NCI-H2107 treated with DMSO at 0.1 percent for 48 hours (cell line): ENCODE data around the gene MGAT3.
A peak's percentile ranks its signal among the peaks of the same experiment; 100 is the strongest.
"Not testable (repeated sequence)": the region's sequence is repeated elsewhere in the genome, so short reads cannot be mapped to it uniquely, and the experiment has no call there.

Source experiments
- DNase-seq: peaks from one replicate; lab custom pipeline; 2025; ENCODE audit not compliant: unreplicated experiment; lab: John Stamatoyannopoulos, UW

Gene MGAT3

DNA sequence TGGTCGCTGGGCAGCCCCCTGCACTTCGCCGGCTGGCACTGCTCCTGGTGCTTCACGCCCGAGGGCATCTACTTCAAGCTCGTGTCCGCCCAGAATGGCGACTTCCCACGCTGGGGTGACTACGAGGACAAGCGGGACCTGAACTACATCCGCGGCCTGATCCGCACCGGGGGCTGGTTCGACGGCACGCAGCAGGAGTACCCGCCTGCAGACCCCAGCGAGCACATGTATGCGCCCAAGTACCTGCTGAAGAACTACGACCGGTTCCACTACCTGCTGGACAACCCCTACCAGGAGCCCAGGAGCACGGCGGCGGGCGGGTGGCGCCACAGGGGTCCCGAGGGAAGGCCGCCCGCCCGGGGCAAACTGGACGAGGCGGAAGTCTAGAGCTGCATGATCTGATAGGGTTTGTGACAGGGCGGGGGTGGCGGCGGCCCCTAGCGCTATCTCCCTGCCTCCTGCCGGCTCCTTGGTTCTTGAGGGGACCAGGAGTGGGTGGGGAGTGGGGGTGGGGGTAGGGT, 31.8 kb downstream of the MGAT3 start:
- DNase-seq, result no peak

DNA sequence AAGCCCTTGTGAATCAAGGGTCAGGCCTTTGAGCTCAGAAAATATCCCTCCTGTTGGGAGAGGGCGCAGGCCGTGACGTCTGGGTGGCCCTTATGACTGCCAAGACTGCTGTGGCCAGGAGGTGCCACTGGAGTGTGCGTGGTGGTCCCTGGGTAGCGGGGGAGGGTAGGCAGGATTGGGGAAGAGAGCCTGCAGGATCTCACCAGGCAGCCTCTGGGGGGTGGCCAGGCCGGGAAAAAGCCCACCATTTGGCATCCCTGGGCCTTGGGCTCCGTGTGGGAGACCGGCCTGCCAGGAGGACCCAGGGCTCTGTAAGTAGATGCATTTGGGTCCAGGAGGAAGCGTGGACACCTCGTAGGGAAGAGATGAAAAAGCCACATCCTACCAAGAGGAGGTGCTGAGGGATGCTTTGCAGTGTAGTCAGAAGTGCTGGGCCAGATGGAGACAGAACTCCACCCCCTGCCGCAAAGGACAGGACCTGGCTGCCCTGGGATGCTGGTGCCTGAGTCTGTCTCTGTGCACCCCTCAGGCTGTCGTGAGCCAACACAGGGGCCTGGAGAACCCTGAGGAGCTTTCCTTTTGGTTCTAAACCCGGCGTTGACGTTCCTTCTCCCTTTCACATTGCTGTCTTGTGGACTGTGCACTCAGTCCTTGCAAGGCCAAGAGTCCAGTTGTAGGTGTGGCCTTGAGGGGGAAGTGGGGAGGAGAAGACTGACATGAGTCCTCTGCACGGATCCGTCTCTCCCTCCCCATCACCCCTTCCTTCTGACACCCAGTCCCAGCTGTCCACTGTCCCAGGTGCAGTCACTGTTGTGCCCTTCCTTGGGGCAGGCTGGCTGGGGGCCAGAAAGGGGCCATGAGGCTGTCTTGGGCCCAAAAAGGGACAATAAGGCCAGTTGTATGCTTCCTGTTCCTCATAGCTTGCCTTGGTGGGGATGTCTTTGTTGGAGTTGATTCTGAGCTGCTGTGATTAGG, 32.6 kb downstream of the MGAT3 start:
- no peak for DNase-seq

DNA sequence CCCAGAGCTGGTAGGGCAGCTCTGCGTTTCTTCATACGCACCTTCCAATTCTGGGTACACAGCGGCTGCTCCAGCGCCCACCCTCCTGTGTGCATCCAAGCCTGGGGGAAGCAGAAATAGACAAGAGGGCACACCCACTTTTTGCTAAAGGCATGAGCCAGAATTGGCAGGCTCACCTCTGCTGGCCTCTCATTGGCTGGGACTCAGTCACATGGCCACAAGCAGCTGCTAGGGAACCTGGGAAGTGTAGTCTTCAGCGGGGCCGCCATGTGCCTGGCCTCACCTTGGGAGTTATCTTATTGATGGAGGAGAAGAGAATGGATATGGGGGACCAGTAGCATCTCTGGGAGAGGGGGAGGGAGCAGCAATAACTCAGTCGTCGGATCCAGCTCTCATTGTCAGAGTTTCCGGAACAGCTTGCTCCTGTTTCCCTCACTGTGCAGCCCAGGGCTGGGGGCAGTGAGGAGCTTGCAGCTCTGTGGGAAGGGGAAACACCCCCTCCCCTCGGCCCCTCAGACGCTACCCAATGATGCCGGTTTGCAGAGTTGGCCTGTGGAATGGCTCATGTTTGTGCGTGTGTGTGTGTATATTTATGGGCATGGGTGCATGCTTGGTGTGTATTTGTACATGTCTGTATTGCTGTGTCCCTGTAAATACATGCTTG, 33.5 kb downstream of the MGAT3 start:
- no peak for DNase-seq

DNA sequence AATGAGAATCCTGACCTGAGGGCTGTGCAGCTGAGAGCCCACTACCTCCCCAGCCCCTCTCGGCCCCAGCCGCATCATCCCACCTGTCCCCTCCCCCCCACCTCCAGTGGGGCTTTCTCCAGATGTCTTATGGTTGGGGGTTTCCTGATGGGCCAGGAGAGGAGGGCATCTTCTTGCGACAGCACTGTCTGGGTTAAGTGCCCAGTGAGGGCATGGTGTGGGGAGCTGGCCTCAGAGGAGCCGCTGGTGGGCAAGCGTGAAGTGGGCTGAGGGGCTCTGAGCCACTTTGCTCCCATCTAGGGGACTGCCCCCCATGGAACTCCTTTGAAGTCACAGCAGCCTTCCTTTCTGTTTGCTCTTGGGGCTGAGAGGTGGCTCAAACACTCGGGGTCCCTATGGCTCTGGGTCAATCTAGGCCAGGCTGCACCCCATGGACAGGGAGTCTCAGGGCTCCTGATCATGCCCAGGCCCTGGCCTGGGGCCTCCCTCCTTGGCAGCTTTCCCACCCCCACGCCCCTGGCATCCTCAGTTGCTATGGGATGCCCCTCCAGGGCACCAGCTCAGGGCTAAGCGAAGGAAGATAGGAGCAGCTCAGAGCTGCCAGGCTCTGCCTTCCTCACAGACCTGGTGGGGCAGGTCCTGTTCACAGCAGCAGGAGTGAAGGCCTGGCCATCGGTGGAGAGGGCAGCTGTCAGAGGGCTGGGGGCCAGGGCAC, 34.3 kb downstream of the MGAT3 start:
- DNase-seq, result no peak

DNA sequence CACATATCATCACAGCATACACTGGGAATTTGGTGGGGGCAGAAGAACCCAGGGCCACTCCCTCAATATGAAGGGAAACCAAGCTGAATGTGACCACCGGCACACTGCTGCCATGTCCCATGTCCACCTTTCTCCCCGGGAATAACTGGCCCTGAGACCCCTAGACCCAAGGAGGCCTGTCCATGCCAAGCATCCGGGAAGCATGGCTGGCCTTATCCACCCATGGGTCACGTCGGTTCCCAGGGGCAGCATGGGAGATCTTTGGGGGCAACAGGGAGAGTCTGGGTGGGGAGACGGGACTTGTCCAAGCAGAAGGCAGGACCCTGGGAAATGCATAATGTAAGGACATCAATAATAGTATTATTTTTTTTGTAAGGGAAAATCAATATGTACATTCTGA, 34.9 kb downstream of the MGAT3 start:
- no peak for DNase-seq

DNA sequence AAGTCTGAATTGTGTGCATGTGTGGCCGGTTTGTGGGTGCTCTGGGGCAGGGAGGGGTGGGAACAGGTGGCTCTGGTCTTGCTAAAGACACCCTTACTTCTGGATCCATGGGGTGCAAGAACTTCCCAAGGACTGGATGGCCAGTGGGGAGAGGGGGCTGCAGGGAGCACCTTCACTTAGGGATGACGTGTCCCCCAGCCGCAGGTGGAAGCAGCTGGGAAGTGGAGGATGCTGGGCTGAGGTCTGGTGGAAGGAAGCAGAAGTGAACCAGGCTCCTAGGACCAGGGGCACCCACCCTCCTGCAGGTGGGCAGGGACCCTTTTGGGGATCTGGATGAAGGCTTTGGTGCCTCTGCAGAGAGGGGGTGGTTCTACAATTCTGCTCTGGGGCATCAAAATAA, 35.4 kb downstream of the MGAT3 start:
- no peak for DNase-seq

DNA sequence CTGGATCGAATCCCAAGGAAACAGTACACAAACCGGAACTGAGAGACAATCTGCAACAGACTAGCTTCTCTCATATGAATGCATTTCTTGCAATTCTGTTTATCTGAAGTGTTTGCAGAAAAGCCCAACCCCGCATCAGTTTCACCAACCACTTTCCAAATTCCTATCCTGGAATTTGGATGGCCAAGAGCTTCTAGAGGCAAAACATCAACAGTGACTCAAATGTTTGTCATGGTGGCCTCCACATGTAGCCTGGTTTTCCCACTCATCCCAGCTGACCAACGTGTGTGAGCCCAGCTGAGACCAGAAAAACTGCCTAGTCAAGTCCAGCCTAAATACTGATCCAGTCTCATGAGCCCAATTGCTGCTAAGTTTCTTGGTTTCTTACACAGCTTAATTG, 36.9 kb downstream of the MGAT3 start:
- no peak for DNase-seq

DNA sequence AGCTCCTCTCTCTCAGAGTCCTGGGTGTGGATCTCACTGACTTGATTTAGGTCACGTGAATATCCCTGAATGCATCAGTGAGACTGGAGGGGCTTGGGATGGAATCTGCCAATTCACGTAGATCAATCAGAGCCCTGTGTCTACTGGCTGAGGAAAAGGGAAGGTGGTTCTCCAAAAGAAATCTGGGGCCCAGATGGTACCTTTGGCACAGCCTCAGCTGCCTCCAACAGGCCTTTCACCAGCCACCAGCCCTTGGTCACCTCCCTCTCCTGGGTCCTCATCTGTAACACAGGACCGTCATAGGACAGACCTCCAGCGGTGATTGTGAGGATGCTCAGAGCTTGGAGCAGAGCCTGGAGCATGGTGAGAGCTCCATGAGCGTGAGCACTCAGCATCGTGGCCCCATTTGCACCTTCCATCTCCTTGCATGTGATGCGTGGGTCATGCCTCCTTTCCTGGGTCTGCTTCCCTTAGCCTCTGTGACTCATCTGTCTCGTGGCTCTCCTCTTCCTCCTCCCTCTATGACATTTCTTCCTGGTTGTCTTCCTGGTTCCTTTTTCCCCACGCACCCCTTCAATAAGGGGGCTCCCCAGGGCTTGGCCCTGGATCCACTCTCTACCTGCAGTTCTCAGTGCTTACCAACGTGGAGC, 37.8 kb downstream of the MGAT3 start:
- no peak for DNase-seq

DNA sequence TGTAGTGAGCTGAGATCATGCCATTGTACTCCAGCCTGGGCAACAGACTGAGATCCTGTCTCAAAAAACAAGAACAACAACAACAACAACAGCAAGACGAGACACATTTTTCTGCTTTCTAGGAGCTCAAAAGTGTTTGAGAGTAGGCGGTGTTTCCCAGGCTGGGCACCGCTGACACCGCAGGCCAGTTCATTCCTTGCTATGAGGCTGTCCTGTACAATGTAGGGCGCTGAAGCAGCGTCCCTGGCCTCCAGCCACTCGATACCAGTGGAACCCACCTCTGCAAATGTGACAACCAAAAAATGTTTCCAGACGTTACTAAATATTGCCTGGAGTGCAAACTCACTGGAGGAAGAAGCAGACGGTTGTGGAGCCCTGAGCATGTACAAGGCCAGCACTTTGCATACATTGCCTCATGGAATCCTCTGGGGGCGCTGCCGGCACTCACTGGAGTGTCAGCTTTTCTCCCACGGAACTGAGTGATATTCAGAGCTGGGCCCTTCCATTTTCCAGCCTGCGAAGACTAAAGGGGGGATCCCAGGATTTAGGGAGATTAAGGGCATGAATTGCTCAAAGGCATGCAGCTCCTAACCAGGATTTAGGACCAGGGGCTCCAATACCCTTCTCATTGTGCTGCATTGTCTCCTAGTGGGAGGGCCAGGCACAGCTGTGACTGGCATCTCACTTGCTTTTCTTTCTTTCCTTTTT, 39.5 kb downstream of the MGAT3 start:
- peak; percentile 22 for DNase-seq

DNA sequence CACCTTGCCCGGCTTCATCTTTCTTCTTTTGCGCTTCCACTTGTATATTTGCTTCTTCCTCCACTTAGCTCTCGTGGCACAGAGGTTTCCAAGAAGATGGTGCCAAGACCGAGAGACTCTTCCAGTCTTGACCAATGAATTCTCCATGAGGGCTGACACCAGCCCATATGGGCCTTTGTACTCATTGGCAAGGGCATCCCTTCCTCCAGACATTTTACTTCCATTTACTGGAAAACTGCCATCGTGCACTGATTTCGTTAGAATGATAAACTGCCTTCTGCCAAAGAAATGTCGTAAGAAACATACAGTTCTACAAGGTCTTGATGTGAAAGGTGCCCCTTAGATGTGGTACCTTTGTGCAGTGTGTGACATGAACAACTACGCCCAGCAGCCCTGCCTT, 40.6 kb downstream of the MGAT3 start:
- no peak for DNase-seq

DNA sequence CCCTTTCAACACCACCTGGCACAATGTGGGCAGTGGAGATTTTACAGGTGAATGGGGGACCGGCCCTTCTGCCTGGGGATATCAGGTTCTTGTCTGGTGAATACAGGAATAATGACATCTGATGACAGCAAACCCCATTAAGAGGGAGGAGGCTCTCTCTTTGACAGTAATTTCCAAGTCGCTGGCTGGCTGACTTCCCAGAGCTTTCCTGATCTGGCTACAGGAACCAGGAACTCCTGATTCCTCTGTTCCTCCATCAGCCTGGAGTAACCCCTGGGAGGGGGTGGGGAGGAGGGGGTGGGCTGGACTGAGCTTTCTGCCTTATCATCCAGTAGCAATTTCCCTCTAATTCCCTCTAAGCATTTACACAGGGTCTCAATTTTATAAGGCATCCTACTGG, 41.6 kb downstream of the MGAT3 start:
- peak; percentile 80 for DNase-seq

DNA sequence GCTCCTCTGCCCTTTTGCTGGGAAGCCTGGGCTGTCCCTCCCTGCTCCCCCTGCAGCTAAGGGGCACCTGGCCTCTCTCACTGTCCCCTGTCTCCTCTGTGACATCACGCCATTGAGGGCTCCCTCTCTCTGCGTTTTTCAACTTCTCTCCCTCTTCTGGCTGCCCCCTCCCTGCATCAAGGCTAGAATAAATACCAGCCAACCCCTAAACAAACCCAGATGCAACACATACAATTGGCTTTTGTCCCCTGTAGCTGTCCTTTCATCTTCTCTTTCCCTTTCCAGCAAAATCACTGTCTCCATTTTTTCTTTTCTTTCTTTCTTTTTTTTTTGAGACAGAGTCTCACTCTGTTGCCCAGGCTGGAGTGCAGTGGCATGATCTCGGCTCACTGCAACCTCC, 42.0 kb downstream of the MGAT3 start:
- DNase-seq, result no peak

DNA sequence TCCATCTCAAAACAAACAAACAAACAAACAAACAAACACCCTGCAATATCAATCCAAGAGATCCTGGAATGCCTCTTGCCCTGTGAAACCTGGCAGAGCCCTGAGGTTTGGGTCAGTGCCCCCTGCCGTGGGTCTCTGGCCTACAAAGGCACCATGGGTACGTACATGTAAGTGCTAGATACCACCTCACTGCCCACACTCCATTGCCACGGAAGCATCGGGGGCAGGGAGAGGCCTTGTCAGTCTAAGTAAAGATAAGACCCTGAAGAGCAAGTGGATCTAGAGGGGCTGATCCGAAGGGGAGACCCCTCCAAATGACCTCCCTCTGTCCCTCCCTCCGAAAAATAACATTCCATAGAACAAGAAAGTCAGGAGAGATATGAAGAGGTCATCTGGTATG, 43.3 kb downstream of the MGAT3 start:
- no peak for DNase-seq

DNA sequence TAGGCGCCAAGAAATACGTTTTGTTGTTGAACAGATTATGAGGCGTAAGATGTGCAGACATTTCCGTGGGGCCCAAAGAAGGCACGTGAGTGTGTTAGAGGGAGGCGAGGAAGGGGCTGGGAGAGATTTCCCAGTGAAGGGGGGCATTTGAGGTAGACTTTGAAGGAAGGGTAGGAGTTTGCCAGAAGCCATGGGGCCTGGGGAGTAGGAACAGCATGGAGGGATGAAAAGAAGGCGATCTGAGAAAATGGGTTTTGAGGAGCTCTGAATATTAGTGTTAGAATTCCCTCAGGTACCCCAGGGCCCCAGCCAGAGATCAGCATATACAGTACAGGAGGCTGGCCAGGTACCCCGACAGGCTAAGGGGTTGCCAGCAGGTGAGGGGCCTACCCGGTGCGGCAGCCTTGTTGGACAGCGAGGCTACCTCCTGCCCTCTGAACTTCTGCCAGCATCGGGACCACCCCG, 44.9 kb downstream of the MGAT3 start:
- no peak for DNase-seq

DNA sequence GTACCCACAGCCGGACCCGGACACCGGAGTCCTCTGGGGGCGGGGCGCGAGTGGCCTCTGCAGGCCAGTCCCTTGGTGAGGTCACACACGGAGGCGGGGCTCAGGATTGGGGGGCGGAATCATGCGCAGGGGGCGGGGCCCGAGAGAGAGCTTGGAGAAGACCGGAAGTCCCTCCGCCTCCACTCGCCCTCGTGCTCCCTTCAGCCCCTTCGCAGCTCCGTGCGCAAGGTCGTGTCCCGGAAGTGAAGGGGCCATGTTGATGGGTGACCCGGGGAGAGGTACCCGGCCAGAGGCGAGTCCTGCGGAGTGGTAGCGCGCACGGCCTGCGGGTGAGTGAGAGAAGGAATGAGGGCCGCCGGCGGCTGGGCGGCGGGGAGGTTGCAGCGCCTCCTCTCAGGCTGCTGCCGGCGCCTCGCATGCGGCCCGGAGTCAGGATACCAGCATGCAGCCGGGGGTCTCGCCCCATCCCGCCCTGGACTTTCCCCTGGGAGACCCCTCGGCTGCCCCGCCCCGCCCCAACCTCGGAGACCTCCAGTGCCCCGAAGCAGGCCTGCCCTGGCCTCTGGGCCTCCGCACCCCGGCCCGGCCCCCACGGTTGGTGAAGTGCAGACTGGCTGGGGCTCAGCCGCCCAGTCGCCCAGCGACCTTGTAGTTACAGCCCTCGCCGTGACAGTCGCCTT, 45.4 kb downstream of the MGAT3 start, which contains the start of gene MIEF1:
Gene MIEF1 (plus strand): TSS at position 182 of the 680 bp plus-strand sequence. CDS start 9,005 bp downstream, outside the sequence.
- peak; percentile 70 for DNase-seq

DNA sequence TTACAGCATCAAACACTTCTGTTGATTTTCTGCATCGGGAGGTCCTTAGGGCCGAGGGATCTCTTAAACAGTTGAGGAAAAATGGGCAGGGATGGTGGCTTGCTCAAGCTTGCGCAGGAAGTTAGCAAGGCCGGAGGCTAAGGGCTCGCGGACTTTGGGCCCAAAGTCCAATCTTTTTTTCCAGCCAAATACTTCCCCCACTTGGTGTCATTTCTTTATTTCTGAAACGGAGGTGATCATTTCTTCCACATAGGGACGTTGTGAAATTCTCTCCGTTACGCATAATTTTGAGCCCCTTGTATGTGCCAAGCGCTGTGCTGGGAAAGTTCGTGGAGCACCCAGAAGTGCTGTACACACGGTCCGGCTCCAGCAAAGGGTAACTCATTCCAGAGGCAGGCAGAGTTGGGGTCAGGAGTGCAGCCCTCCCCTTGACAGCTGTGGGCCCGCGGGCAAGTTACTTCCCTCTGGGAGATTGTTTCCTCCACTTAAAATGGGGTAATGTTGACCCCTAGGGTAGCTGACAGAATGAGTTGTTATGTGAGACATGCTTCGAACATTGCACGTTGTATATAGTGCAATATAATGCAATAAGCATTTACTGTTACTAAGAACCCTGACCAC, 46.1 kb downstream of the MGAT3 start:
- no peak for DNase-seq

DNA sequence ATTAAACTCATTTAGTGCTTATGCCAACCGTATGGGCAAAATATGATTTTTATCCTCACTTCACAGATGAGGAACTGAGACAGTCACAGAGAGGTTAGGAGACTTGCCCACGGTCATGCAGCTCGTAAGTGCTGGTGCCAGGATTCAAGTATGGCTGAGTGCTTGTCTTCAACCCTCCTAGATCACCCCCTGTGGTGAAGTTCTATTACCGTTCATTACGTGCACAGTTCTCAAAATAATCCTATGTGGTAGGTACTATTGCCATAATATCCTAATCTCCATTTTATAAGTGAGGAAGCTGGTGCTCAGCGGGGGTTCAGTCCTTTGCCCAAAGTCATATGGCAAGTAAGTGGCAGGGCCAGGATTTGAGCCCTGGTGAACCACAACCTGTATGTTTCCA, 46.8 kb downstream of the MGAT3 start:
- DNase-seq, result no peak

DNA sequence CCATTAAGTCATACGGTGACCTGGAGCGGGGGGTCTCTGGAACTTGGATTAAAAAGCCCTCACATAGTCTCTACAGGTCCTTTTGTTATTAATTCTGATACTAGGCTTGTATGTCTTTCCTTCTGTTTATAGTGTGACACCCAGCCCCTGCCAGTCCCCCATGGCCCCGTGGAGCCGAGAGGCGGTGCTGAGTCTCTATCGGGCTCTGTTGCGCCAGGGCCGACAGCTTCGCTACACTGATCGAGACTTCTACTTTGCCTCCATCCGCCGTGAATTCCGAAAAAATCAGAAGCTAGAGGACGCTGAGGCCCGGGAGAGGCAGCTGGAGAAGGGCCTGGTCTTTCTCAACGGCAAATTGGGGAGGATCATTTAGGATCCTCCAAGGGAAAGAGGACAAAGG, 47.3 kb downstream of the MGAT3 start:
- no peak for DNase-seq

DNA sequence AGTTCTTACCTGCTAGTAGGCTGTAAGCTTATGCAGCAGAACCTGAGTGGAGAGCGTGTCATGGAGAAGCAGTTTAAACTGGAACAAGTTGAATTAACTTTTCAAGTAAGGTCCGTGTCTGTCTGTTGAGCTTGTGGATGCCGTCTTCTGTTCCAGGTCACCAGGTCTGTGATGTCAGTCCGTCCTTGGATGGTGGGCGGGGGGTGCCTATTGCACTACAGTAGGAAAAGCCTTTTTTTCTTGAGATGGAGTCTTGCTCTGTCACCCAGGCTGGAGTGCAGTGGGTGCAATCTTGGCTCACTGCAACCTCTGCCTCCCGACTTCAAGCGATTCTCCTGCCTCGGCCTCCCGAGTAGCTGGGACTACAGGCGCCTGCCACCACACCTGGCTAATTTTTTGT, 50.2 kb downstream of the MGAT3 start:
- not testable (repeated sequence) for DNase-seq
